Measurements from ENCODE around the gene HEATR9. TPM values are rescaled to one million over a fixed set of nuclear protein-coding genes. Genes with fewer than 3 reads are reported as not detected.
A peak's percentile ranks its signal among the peaks of the same experiment; 100 is the strongest.
"Not testable (repeated sequence)": the region's sequence is repeated elsewhere in the genome, so short reads cannot be mapped to it uniquely, and the experiment has no call there.

HEATR9 gene
- total RNA-seq, 1 donor from 2014 or later, result 0.13 TPM

GRCh38 chr17:35903451-35903850 lies 34.8 kb upstream of the HEATR9 start:
- peaks cover 2% of the 10 kb centered on the region for H3K36me3 Mint-ChIP-seq (ENCODE audit: low read depth)
- peaks cover 29% of the 10 kb centered on the region for H3K4me1 Mint-ChIP-seq (ENCODE audit: low read depth)
- DNase-seq (ENCODE audit: low spot score), result no peak
- H3K27me3 Mint-ChIP-seq (ENCODE audit: insufficient read depth), result peaks cover 7% of the 10 kb centered on the region
- no peak overlapping the region for H3K4me3 Mint-ChIP-seq
- no peaks in the 10 kb centered on the region for H3K9me3 Mint-ChIP-seq
- no peak overlapping the region for H3K27ac Mint-ChIP-seq
- intact Hi-C loops (cut with micrococcal nuclease), result no loop called here

GRCh38 chr17:35901631-35902175 lies 33.0 kb upstream of the HEATR9 start:
- DNase-seq (ENCODE audit: low spot score), result no peak
- Mint-ChIP-seq H3K27ac (no peak overlapping the region), H3K36me3 (ENCODE audit: low read depth) (peaks cover 2% of the 10 kb centered on the region), H3K9me3 (no peaks in the 10 kb centered on the region), H3K4me3 (no peak overlapping the region), H3K27me3 (ENCODE audit: insufficient read depth) (peaks cover 4% of the 10 kb centered on the region), H3K4me1 (ENCODE audit: low read depth) (peaks cover 39% of the 10 kb centered on the region)
- intact Hi-C loops (cut with micrococcal nuclease), result no loop called here

- peaks cover 2% of the 10 kb centered on the region for H3K36me3 Mint-ChIP-seq (ENCODE audit: low read depth)
- H3K4me3 Mint-ChIP-seq, result peak overlapping the region; percentile 24
- no peak for DNase-seq (ENCODE audit: low spot score)
- peak overlapping the region; percentile 50 for H3K27ac Mint-ChIP-seq
- H3K4me1 Mint-ChIP-seq (ENCODE audit: low read depth), result peaks cover 46% of the 10 kb centered on the region
- intact Hi-C loops (cut with micrococcal nuclease), result no loop called here
- peaks cover 3% of the 10 kb centered on the region for H3K27me3 Mint-ChIP-seq (ENCODE audit: insufficient read depth)
- H3K9me3 Mint-ChIP-seq, result no peaks in the 10 kb centered on the region
Measured at GRCh38 chr17:35900708-35901480, 32.2 kb upstream of the HEATR9 start.

- intact Hi-C loops (cut with micrococcal nuclease), result no loop called here
- Mint-ChIP-seq H3K4me1 (ENCODE audit: low read depth) (peaks cover 52% of the 10 kb centered on the region), H3K27ac (no peak overlapping the region), H3K9me3 (no peaks in the 10 kb centered on the region), H3K27me3 (ENCODE audit: insufficient read depth) (peaks cover 2% of the 10 kb centered on the region), H3K4me3 (peak overlapping the region; percentile 9), H3K36me3 (ENCODE audit: low read depth) (peaks cover 2% of the 10 kb centered on the region)
- no peak for DNase-seq (ENCODE audit: low spot score)
Measured at GRCh38 chr17:35900280-35900679, 31.6 kb upstream of the HEATR9 start.

- Mint-ChIP-seq H3K4me1 (ENCODE audit: low read depth) (peaks cover 55% of the 10 kb centered on the region), H3K27me3 (ENCODE audit: insufficient read depth) (peaks cover 2% of the 10 kb centered on the region), H3K36me3 (ENCODE audit: low read depth) (peaks cover 2% of the 10 kb centered on the region), H3K4me3 (no peak overlapping the region), H3K27ac (peak overlapping the region; percentile 36), H3K9me3 (no peaks in the 10 kb centered on the region)
- no peak for DNase-seq (ENCODE audit: low spot score)
- intact Hi-C loops (cut with micrococcal nuclease), result loop anchor here (1.0 to 10.0 kb wide), 3 partner anchors 9 to 1946 kb away; partner anchors contain the start of gene CCL3
Measured at GRCh38 chr17:35898283-35899070, 29.8 kb upstream of the HEATR9 start.

- peak overlapping the region; percentile 28 for H3K27ac Mint-ChIP-seq
- H3K36me3 Mint-ChIP-seq (ENCODE audit: low read depth); DNase-seq (ENCODE audit: low spot score); H3K9me3 Mint-ChIP-seq; H3K27me3 Mint-ChIP-seq (ENCODE audit: insufficient read depth): not testable (repeated sequence)
- intact Hi-C loops (cut with micrococcal nuclease), result loop anchor here (1.0 to 10.0 kb wide), 5 partner anchors 8 to 1947 kb away; partner anchors contain the start of genes CCL3, CCL5 and RDM1
- peak overlapping the region; percentile 42 for H3K4me3 Mint-ChIP-seq
- H3K4me1 Mint-ChIP-seq (ENCODE audit: low read depth), result peaks cover 62% of the 10 kb centered on the region
Measured at GRCh38 chr17:35897772-35898171, 29.1 kb upstream of the HEATR9 start.

GRCh38 chr17:35895636-35896587 lies 27.2 kb upstream of the HEATR9 start:
- peak; percentile 33 for DNase-seq (ENCODE audit: low spot score)
- Mint-ChIP-seq H3K27me3 (ENCODE audit: insufficient read depth) (peaks cover 2% of the 10 kb centered on the region), H3K9me3 (peaks cover 4% of the 10 kb centered on the region), H3K36me3 (ENCODE audit: low read depth) (peaks cover 2% of the 10 kb centered on the region), H3K27ac (peak overlapping the region; percentile 94), H3K4me3 (peak overlapping the region; percentile 27), H3K4me1 (ENCODE audit: low read depth) (peaks cover 72% of the 10 kb centered on the region)
- intact Hi-C loops (cut with micrococcal nuclease), result loop anchor here (1.0 to 10.0 kb wide), 5 partner anchors 15 to 1949 kb away; partner anchors contain the start of genes CCL3, CCL5 and RDM1

- Mint-ChIP-seq H3K9me3 (peaks cover 4% of the 10 kb centered on the region), H3K27me3 (ENCODE audit: insufficient read depth) (no peaks in the 10 kb centered on the region), H3K4me3 (no peak overlapping the region), H3K36me3 (ENCODE audit: low read depth) (peaks cover 2% of the 10 kb centered on the region), H3K4me1 (ENCODE audit: low read depth) (peaks cover 73% of the 10 kb centered on the region), H3K27ac (no peak overlapping the region)
- DNase-seq (ENCODE audit: low spot score), result no peak
- intact Hi-C loops (cut with micrococcal nuclease), result loop anchor here (5.0 to 10.0 kb wide), 2 partner anchors 178 to 1951 kb away; no protein-coding TSS in a partner anchor
Measured at GRCh38 chr17:35894206-35894605, 25.5 kb upstream of the HEATR9 start.

GRCh38 chr17:35893751-35894150 lies 25.1 kb upstream of the HEATR9 start:
- no peaks in the 10 kb centered on the region for H3K27me3 Mint-ChIP-seq (ENCODE audit: insufficient read depth)
- no peak for DNase-seq (ENCODE audit: low spot score)
- no peak overlapping the region for H3K4me3 Mint-ChIP-seq
- intact Hi-C loops (cut with micrococcal nuclease), result loop anchor here (5.0 to 10.0 kb wide), 2 partner anchors 179 to 1951 kb away; no protein-coding TSS in a partner anchor
- H3K4me1 Mint-ChIP-seq (ENCODE audit: low read depth), result peaks cover 73% of the 10 kb centered on the region
- peaks cover 3% of the 10 kb centered on the region for H3K36me3 Mint-ChIP-seq (ENCODE audit: low read depth)
- H3K9me3 Mint-ChIP-seq, result peaks cover 4% of the 10 kb centered on the region
- H3K27ac Mint-ChIP-seq, result no peak overlapping the region

GRCh38 chr17:35892091-35893035 lies 23.7 kb upstream of the HEATR9 start:
- peak; percentile 44 for DNase-seq (ENCODE audit: low spot score)
- Mint-ChIP-seq H3K27me3 (ENCODE audit: insufficient read depth) (no peaks in the 10 kb centered on the region), H3K4me3 (peak overlapping the region; percentile 71), H3K36me3 (ENCODE audit: low read depth) (peaks cover 3% of the 10 kb centered on the region), H3K27ac (peak overlapping the region; percentile 94), H3K4me1 (ENCODE audit: low read depth) (peaks cover 66% of the 10 kb centered on the region), H3K9me3 (peaks cover 4% of the 10 kb centered on the region)
- intact Hi-C loops (cut with micrococcal nuclease), result loop anchor here (5.0 to 10.0 kb wide), 2 partner anchors 180 to 1952 kb away; no protein-coding TSS in a partner anchor

GRCh38 chr17:35891269-35891668 lies 22.6 kb upstream of the HEATR9 start:
- H3K27me3 Mint-ChIP-seq (ENCODE audit: insufficient read depth), result no peaks in the 10 kb centered on the region
- intact Hi-C loops (cut with micrococcal nuclease), result loop anchor here (5.0 to 10.0 kb wide), 2 partner anchors 181 to 1954 kb away; no protein-coding TSS in a partner anchor
- H3K4me3 Mint-ChIP-seq, result peak overlapping the region; percentile 19
- peaks cover 68% of the 10 kb centered on the region for H3K4me1 Mint-ChIP-seq (ENCODE audit: low read depth)
- H3K27ac Mint-ChIP-seq, result peak overlapping the region; percentile 94
- no peak for DNase-seq (ENCODE audit: low spot score)
- H3K36me3 Mint-ChIP-seq (ENCODE audit: low read depth), result peaks cover 3% of the 10 kb centered on the region
- H3K9me3 Mint-ChIP-seq, result peaks cover 4% of the 10 kb centered on the region

Measured in activated T-helper 1 cell treated with anti-CD3 and anti-CD28 coated beads, Interleukin-12 subunit alpha, Interleukin-12 subunit beta, Interleukin-2, Interleukin-4 antibody, amounts not matched to agents 30 ng/mL and 10 ng/mL and 1 ng/mL, durations not matched to agents 14 hours and 24 hours and 36 hours (primary cell).